Measurements from ENCODE around the gene PRKCZ.
A peak's percentile ranks its signal among the peaks of the same experiment; 100 is the strongest.

Gene PRKCZ

DNA sequence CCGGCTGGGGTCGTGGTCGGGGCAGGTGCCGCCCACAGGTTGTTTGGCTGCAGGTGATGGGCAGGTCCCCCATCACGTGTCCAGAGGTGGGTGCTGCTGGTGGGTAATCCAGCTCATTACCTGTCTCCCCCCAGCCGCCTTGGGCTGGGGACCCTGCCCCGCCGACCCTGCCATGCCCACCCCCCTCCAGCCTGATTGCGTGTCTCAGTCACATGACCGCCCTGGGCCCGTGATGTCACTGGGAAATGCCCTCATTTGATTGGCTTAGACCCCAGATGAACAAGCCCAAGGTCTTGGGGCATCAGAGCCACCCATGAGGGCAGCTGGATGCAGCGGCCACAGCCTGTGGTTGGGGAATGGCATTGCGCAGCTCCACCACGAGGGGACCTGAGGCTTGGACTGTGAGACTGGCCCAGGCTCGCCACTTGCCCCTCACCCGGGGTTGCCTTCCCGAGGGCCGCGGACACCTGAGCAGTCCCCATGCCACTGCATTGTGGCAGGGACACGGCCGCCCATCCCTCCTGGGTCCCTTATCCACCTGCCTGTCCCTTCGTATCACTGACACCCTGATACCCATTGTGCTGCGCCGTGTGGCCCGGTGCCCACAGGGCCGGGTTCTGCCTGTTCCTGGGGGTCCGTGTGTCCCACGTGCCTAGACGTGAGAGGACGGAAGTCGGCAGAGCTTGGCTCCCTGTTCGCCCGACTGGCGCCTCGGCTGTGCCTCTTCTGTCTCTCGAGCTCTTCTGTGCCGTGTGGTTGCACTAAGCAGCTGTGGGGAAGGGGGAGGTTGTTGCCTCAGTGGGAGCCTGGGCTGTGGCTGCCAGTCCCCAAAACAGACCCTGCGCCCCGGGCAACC lies 76.3 kb downstream of the PRKCZ start:
- Mint-ChIP-seq H3K27ac (peak overlapping the region; percentile 63), H3K27me3 (ENCODE audit: low read depth) (peaks cover 5% of the 10 kb centered on the region), H3K9me3 (peaks cover 4% of the 10 kb centered on the region), H3K4me1 (ENCODE audit: low read depth) (peaks cover 5% of the 10 kb centered on the region), H3K36me3 (ENCODE audit: low read depth) (no peaks in the 10 kb centered on the region), H3K4me3 (peak overlapping the region; percentile 63)

DNA sequence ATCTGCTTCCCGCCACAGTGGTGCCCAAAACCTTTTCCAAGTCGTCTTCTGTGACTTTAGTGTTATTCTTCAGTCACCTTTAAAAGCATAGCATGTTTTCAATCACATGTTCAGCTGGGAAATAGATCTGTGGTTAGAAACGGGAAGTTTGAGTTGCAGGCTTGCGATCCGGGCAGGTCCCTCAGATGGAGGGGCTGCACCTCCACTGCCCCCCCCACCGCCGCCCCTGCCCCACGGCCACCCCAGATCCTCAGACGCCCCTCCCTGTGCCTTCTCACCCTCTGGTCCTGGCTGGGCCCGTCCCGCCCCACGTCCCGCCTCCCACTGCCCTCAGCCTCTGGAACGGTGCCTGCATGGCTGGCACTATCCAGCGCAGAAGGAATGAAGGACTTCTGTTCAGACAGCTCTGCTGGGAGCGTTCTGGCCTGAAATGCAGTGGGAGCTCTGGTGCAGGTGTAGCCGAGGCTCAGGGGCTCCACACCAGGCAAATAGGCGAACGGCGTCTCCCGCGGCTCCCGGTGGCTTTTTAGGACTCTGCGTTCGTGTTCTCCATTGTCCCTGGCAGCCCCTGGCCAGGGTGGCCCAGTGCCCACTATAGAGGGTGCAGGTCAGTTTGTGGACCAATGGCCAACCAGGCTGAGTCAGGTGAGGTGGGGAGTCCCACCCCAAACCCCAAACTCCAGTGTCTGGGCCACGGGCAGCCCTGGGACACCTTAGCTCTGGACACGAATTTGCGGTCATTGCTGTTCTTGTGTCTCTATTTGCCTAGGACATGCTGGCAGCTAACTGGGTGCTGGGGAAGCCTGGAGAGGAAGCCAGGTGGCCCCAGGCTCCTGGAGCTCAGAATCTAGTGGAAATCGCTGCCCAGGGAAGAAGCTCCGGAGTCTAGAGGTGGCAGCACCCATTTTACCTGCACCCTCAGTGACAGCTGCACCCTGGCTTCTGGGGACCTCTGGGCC lies 77.3 kb downstream of the PRKCZ start:
- peak overlapping the region; percentile 63 for H3K27ac Mint-ChIP-seq
- peak overlapping the region; percentile 63 for H3K4me3 Mint-ChIP-seq
- peaks cover 5% of the 10 kb centered on the region for H3K27me3 Mint-ChIP-seq (ENCODE audit: low read depth)
- peaks cover 6% of the 10 kb centered on the region for H3K4me1 Mint-ChIP-seq (ENCODE audit: low read depth)
- no peaks in the 10 kb centered on the region for H3K9me3 Mint-ChIP-seq
- no peaks in the 10 kb centered on the region for H3K36me3 Mint-ChIP-seq (ENCODE audit: low read depth)

DNA sequence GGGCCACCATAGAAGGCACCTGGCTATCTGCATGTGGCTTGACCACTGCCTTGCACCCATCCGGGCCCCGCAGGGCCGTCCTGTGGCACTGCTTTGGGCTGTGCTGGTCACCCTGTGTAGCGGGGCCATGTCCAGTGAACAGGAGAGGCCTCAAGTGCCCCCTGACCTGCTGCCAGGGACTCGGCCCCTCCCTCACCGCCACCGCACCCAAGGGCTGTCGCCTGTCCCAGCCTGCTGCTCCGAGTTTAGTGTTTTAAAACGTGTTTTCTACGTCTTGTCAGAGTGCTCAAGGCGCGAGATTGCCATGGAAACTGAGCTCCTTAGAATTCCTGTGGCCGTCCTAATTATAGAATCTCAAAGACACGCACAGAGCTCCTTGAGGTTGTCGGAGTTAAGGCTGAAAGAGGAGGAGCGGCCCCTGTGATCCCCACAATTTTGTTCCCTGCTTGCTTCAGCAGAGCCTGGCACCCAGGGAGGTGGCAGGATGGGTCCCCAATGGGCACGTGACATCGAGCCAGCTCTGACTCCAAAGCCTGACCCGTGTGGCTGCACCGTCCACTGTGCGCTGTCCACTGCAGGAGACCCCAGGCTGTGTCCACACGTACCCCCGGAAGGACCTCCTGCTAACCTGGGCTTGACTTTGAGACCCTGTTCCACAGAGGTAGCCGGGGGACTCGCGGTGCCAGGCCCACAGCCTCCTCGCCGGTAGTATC lies 78.1 kb downstream of the PRKCZ start:
- H3K27me3 Mint-ChIP-seq (ENCODE audit: low read depth): peaks cover 5% of the 10 kb centered on the region
- no peak overlapping the region for H3K4me3 Mint-ChIP-seq
- H3K9me3 Mint-ChIP-seq: no peaks in the 10 kb centered on the region
- no peaks in the 10 kb centered on the region for H3K36me3 Mint-ChIP-seq (ENCODE audit: low read depth)
- peaks cover 11% of the 10 kb centered on the region for H3K4me1 Mint-ChIP-seq (ENCODE audit: low read depth)
- H3K27ac Mint-ChIP-seq: no peak overlapping the region

DNA sequence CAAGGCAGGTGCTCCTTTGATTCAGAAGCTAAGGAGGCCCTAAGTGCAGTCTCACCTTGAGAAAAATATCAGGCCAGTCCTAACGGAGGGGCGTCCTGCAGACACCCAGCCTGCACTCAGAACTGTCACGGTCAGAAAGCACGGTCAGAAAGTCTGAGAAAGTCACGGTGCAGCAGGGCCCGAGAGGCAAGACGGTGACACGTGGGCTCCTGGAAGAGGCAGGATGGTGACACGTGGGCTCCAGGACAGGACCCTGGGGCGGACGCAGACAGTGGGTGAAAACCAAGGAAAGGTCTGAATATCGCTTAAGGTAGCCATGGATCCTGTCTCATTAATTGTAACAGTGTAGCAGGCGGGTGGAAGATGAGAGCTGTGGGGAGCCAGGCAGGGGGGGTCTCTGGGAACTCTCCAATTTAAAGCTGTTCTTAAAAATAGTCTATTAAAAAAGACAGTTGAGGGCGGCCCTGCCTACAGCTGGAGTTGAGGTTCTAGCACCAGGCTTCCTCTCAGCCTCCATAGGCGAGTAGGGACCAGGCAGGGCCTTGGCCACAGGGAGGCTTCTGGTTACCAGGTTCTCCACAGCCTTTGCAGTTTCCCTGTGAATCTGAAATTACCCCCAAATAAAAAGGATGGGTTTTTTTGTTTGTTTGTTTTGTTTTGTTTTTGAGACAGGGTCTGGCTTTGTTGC lies 79.2 kb downstream of the PRKCZ start:
- Mint-ChIP-seq H3K4me1 (ENCODE audit: low read depth) (peaks cover 11% of the 10 kb centered on the region), H3K27ac (no peak overlapping the region), H3K9me3 (no peaks in the 10 kb centered on the region), H3K36me3 (ENCODE audit: low read depth) (no peaks in the 10 kb centered on the region), H3K27me3 (ENCODE audit: low read depth) (peaks cover 5% of the 10 kb centered on the region), H3K4me3 (no peak overlapping the region)

DNA sequence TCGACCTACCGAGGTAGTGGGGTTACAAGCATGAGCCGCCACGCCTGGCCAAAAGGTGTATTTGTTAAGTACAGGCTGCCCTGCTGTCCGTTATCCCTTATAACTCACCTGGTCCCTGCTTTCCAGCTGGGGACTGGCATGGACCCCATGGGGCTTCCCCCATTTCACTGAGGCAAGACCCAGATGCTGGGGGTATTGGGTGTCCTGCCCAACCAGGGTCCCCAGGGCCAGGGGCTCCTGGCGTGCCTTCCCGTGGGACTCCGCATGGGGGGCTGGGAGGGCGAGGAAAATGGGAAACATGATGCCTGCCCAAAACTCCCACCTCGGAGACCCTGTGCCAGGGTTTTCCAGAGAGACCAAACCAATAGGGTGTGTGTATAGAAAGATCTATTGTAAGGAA lies 79.9 kb downstream of the PRKCZ start:
- Mint-ChIP-seq H3K9me3 (no peaks in the 10 kb centered on the region), H3K36me3 (ENCODE audit: low read depth) (no peaks in the 10 kb centered on the region), H3K4me3 (no peak overlapping the region), H3K27ac (no peak overlapping the region), H3K27me3 (ENCODE audit: low read depth) (peaks cover 5% of the 10 kb centered on the region), H3K4me1 (ENCODE audit: low read depth) (peaks cover 11% of the 10 kb centered on the region)

DNA sequence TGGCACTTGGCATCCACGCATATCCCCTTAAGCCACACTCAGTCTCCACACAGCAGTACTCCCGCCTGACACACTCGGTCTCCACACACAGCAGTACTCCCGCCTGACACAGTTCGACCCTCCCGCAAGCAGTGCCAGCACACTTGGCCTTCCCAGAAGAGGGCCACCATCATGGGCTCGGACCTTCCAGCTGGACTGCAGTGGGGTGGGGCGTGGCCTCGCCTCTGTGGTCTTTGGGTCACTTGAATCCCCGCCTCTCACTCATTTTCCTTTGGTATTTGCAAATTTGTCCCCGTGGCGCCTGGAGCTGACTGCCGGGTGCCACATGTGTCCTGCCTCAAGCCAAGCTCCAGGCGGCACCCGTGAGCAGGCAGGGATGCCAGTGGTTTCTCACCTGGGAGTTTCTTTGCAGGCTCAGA lies 80.7 kb downstream of the PRKCZ start:
- peaks cover 5% of the 10 kb centered on the region for H3K27me3 Mint-ChIP-seq (ENCODE audit: low read depth)
- no peak overlapping the region for H3K4me3 Mint-ChIP-seq
- peaks cover 11% of the 10 kb centered on the region for H3K4me1 Mint-ChIP-seq (ENCODE audit: low read depth)
- no peaks in the 10 kb centered on the region for H3K9me3 Mint-ChIP-seq
- no peaks in the 10 kb centered on the region for H3K36me3 Mint-ChIP-seq (ENCODE audit: low read depth)
- no peak overlapping the region for H3K27ac Mint-ChIP-seq

DNA sequence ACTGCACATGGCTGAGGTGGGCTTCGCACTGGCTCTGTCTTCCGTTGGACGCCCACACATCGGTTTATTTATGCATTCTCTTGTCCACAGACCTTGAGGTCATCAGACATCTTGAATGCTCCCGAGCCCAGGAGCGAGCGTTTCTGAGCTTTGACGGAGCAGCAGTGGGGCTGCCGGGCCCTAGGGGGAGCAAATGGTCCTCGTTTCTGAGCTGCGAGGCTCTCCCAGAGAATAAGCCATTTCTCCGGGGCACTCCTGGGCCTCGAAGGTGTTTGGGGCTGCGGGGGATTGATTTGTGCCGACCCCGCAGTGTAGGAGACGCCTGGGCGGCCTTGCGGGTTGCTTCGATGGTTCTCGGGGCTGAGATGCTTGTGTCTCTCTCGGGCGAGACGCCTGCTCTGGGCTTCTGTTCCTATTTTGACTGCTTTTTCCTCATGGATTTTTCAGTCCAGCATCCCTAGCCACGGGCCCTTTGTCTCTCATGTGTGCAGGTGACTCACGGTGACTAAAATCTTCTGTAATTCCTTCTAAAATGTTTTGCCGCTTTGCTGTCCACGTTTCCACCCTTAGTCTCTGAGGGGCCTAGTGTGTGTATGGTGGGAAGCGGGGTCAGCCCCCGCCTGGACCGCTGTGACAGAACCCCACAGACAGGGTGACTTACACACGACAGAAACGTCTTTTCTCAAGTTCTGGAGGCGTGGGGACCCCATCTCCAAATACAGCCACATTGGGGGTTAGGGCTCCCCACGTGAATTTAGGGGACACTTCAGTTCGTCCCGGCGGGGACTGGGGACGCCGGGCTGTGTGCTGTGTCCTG lies 82.2 kb downstream of the PRKCZ start:
- Mint-ChIP-seq H3K27ac (peak overlapping the region; percentile 77), H3K9me3 (no peaks in the 10 kb centered on the region), H3K36me3 (ENCODE audit: low read depth) (no peaks in the 10 kb centered on the region), H3K27me3 (ENCODE audit: low read depth) (no peaks in the 10 kb centered on the region), H3K4me3 (peak overlapping the region; percentile 81), H3K4me1 (ENCODE audit: low read depth) (peaks cover 6% of the 10 kb centered on the region)

DNA sequence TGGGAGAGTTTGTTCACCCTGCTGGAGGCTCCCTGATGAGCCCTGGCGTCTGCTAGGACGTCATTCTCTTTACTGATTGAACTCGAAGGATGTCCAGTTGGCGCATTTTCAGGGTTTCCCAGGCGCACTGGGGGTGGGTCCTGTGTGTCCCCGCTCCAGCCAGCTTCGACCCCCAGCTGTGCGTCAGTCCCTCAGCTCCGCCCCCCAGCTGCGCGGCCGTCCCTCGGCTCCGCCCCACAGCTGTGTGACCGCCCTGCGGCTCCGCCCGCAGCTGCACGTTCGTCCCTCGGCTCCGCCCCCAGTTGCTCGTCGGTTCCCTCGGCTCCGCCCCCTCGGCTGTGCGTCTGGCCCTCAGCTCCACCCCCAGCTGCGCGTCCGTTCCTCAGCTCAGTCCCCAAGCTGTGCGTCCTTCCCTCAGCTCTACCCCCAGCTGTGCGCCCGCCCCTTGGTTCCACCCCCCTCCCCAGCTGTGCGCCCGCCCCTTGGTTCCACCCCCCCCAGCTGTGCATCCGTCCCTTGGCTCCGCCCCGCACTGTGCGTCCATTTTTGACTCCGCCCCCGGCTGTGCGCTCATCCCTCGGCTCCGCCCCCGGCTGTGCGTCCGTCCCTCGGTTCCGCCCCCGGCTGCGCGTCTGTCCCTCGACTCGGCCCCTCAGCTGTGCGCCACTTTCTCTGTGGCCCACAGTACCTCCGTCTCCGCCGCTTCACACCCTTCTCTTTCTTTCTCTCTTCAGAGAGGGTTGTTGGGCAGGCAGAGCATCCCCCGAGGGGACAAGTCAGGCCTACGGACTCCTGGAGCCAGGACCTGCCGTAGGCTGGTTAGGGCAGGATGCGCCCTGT lies 83.0 kb downstream of the PRKCZ start:
- Mint-ChIP-seq H3K4me1 (ENCODE audit: low read depth) (peaks cover 6% of the 10 kb centered on the region), H3K36me3 (ENCODE audit: low read depth) (no peaks in the 10 kb centered on the region), H3K9me3 (no peaks in the 10 kb centered on the region), H3K27ac (peak overlapping the region; percentile 77), H3K27me3 (ENCODE audit: low read depth) (no peaks in the 10 kb centered on the region), H3K4me3 (peak overlapping the region; percentile 81)

DNA sequence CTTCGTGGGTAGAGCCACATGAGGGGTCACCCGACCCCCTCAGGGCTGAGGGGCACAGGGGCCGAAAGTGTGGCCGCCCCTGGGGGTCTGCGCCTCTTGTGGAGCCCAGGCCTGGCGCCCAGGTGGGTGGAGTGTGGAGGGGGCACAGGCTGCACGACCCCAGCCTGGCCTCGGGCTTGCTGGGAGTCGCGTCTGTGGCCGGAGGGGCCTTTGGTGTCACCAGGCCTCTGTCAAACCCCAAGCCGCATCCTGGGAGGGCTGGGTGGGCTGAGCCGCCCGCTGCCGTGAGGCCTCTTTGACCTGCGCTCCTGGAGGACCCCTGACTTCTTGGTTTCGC lies 83.6 kb downstream of the PRKCZ start:
- H3K9me3 Mint-ChIP-seq: no peaks in the 10 kb centered on the region
- peaks cover 6% of the 10 kb centered on the region for H3K4me1 Mint-ChIP-seq (ENCODE audit: low read depth)
- H3K27ac Mint-ChIP-seq: no peak overlapping the region
- H3K36me3 Mint-ChIP-seq (ENCODE audit: low read depth): no peaks in the 10 kb centered on the region
- H3K4me3 Mint-ChIP-seq: no peak overlapping the region
- no peaks in the 10 kb centered on the region for H3K27me3 Mint-ChIP-seq (ENCODE audit: low read depth)

DNA sequence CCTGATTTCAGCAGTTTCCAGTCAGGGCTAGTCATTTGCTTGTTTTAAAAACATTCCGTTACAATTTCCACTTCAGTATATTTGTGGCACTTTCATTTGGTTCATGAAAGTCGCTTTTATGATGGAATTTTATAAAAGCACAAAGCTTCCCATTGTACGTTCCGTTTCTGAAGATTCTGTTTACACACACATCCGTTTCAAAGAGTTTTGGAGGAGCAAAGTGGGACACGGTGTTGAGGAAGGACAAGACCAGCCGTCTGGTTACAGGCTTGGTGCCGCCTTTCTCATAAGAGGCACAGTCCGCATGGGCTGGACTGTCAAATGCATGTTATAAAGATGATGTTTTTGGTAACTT lies 84.0 kb downstream of the PRKCZ start:
- H3K27ac Mint-ChIP-seq: no peak overlapping the region
- no peaks in the 10 kb centered on the region for H3K36me3 Mint-ChIP-seq (ENCODE audit: low read depth)
- peaks cover 6% of the 10 kb centered on the region for H3K4me1 Mint-ChIP-seq (ENCODE audit: low read depth)
- no peaks in the 10 kb centered on the region for H3K9me3 Mint-ChIP-seq
- H3K27me3 Mint-ChIP-seq (ENCODE audit: low read depth): no peaks in the 10 kb centered on the region
- H3K4me3 Mint-ChIP-seq: no peak overlapping the region

DNA sequence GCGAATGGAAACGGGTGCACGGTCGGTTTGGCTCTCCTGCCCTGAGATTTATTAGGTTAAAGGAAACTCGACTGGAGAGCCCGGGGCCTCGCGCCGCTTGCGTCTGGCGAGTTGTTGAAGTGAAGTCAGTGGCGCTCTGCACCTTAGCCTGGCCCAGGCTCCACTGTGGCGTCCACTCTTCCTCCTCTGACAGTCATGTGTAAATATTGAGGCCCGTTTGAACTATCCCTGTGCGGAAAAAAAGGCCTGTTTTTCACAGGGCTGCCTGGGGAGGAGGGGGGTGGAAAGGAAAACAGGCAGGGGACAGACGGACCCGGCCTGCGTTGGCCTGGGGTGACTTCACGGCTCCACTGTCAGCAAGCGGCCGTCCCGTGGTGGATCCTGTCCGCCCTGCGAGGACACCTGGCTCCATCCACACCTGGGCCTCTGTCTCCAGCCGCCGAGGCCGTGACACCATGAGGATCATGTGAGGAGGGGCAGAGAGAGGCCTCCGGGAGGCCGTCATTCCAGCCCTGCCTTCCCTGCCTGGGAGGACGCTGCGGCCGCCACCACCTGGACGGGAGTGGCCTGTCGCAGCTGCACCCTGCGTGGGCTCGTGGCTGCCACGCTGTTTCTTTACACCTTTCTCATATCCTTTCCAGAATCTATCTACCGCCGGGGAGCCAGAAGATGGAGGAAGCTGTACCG lies 84.6 kb downstream of the PRKCZ start:
- H3K27me3 Mint-ChIP-seq (ENCODE audit: low read depth): no peaks in the 10 kb centered on the region
- H3K4me3 Mint-ChIP-seq: no peak overlapping the region
- H3K4me1 Mint-ChIP-seq (ENCODE audit: low read depth): peaks cover 8% of the 10 kb centered on the region
- H3K36me3 Mint-ChIP-seq (ENCODE audit: low read depth): no peaks in the 10 kb centered on the region
- H3K27ac Mint-ChIP-seq: no peak overlapping the region
- no peaks in the 10 kb centered on the region for H3K9me3 Mint-ChIP-seq

DNA sequence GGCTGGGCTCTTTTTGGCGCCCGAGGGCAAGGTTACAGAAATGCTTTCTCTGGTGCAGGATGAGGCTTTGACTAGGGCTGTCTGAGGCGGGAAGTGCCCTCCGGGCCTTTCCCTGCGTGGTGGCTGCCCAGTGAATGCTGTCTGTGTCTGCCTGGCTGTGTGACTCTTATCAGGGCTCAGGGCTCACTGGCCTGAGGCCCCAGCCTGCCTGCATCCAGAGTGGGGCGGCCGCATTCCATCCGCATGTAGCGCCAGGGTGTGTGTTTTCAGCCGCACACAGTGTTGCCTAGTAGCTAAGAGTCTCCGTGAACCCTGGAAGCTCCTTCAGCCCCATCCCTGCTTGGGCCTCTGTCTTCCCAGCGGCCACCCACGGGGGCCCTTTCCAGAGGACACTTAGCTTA lies 85.2 kb downstream of the PRKCZ start:
- Mint-ChIP-seq H3K4me3 (no peak overlapping the region), H3K36me3 (ENCODE audit: low read depth) (no peaks in the 10 kb centered on the region), H3K27ac (no peak overlapping the region), H3K9me3 (no peaks in the 10 kb centered on the region), H3K4me1 (ENCODE audit: low read depth) (peaks cover 13% of the 10 kb centered on the region), H3K27me3 (ENCODE audit: low read depth) (no peaks in the 10 kb centered on the region)

All from T-helper 1 cell treated with Interleukin-12 subunit alpha and Interleukin-12 subunit beta and Interleukin-4 antibody, amounts not matched to agents 30 μg/mL and 1 μg/mL, for 36 hours (primary cell).